Occipital lobe (tissue), 2 donors: ENCODE data around the gene RBM39. TPM values are rescaled to one million over a fixed set of nuclear protein-coding genes. Genes with fewer than 3 reads are reported as not detected.
"Not testable (repeated sequence)": the region's sequence is repeated elsewhere in the genome, so short reads cannot be mapped to it uniquely, and the experiment has no call there.

Experiments used
- DNase-seq: peaks from one replicate; lab custom pipeline; 2025; lab: John Stamatoyannopoulos, UW
- total RNA-seq: library from RNA; depleted of rRNA; stranded (reverse); fragments of >200 nt; gene quantifications from one replicate; pipeline ENCODE4 v1.2.3, GENCODE V29; 2014

RBM39 gene
- total RNA-seq, 1 donor from 2014 or later: 490 TPM

GRCh38 chr20:35726842-35727711 is 15.0 kb downstream of the RBM39 start:
- DNase-seq: no peak

GRCh38 chr20:35724321-35725230 is 17.5 kb downstream of the RBM39 start:
- no peak for DNase-seq

- not testable (repeated sequence) for DNase-seq
Observed at GRCh38 chr20:35723652-35724320, 18.3 kb downstream of the RBM39 start.

GRCh38 chr20:35723275-35723639 is 18.8 kb downstream of the RBM39 start:
- not testable (repeated sequence) for DNase-seq

GRCh38 chr20:35721621-35722020 is 20.4 kb downstream of the RBM39 start:
- no peak for DNase-seq

- no peak for DNase-seq
Observed at GRCh38 chr20:35721219-35721618, 20.8 kb downstream of the RBM39 start.

- no peak for DNase-seq
Observed at GRCh38 chr20:35720165-35721123, 21.6 kb downstream of the RBM39 start.

GRCh38 chr20:35719717-35720116 is 22.3 kb downstream of the RBM39 start:
- no peak for DNase-seq

- no peak for DNase-seq
Observed at GRCh38 chr20:35718972-35719635, 23.0 kb downstream of the RBM39 start.

- not testable (repeated sequence) for DNase-seq
Observed at GRCh38 chr20:35718321-35718720, 23.7 kb downstream of the RBM39 start.

GRCh38 chr20:35716330-35716729 is 25.7 kb downstream of the RBM39 start:
- no peak for DNase-seq

GRCh38 chr20:35715652-35716051 is 26.4 kb downstream of the RBM39 start:
- no peak for DNase-seq

- no peak for DNase-seq
Observed at GRCh38 chr20:35714127-35714526, 27.9 kb downstream of the RBM39 start.

GRCh38 chr20:35713120-35713519 is 28.9 kb downstream of the RBM39 start:
- DNase-seq: not testable (repeated sequence)

- DNase-seq: no peak
Observed at GRCh38 chr20:35711588-35712209, 30.4 kb downstream of the RBM39 start.

GRCh38 chr20:35710884-35711587 is 31.0 kb downstream of the RBM39 start:
- DNase-seq: no peak

GRCh38 chr20:35710039-35710438 is 32.0 kb downstream of the RBM39 start:
- no peak for DNase-seq

GRCh38 chr20:35709259-35709658 is 32.8 kb downstream of the RBM39 start:
- DNase-seq: no peak

GRCh38 chr20:35708502-35708901 is 33.6 kb downstream of the RBM39 start:
- DNase-seq: no peak
